ENCODE measurements around the gene ME2. TPM values are rescaled to one million over a fixed set of nuclear protein-coding genes. Genes with fewer than 3 reads are reported as not detected.
A peak's percentile ranks its signal among the peaks of the same experiment; 100 is the strongest.
"Not testable (repeated sequence)": the region's sequence is repeated elsewhere in the genome, so short reads cannot be mapped to it uniquely, and the experiment has no call there.

Gene ME2
- polyA plus RNA-seq (2012; ENCODE audit: insufficient read depth, insufficient read length), result 118 TPM

- DNase-seq (ENCODE audit: low read depth, low spot score), result peak; percentile 81
- H3K4me3 ChIP-seq (ENCODE audit: low read length), result peak within 1 kb of the TSS; percentile 62
Measured at GRCh38 chr18:50878345-50879301, at the start of gene ME2. ME2 (plus strand) TSS chr18:50879118; CDS start chr18:50895821, 16,703 bp downstream.

- no peak for DNase-seq (ENCODE audit: low read depth, low spot score)
- no peak overlapping the region for H3K4me3 ChIP-seq (ENCODE audit: low read length)
Measured at GRCh38 chr18:50829644-50830043, 49.3 kb upstream of the ME2 start.

GRCh38 chr18:50830544-50830943 lies 48.4 kb upstream of the ME2 start:
- H3K4me3 ChIP-seq (ENCODE audit: low read length), result no peak overlapping the region
- no peak for DNase-seq (ENCODE audit: low read depth, low spot score)

- H3K4me3 ChIP-seq (ENCODE audit: low read length), result no peak overlapping the region
- no peak for DNase-seq (ENCODE audit: low read depth, low spot score)
Measured at GRCh38 chr18:50832754-50833153, 46.2 kb upstream of the ME2 start.

- DNase-seq (ENCODE audit: low read depth, low spot score); H3K4me3 ChIP-seq (ENCODE audit: low read length): not testable (repeated sequence)
Measured at GRCh38 chr18:50833496-50833895, 45.4 kb upstream of the ME2 start.

GRCh38 chr18:50836521-50836957 lies 42.4 kb upstream of the ME2 start:
- no peak for DNase-seq (ENCODE audit: low read depth, low spot score)

GRCh38 chr18:50839341-50839740 lies 39.6 kb upstream of the ME2 start:
- H3K4me3 ChIP-seq (ENCODE audit: low read length), result no peak overlapping the region
- no peak for DNase-seq (ENCODE audit: low read depth, low spot score)

More at GRCh38 chr18:50836521-50836957, 42.4 kb upstream of the ME2 start:
- H3K4me3 ChIP-seq (ENCODE audit: low read length), result no peak overlapping the region

GRCh38 chr18:50839996-50840395 lies 38.9 kb upstream of the ME2 start:
- H3K4me3 ChIP-seq (ENCODE audit: low read length), result no peak overlapping the region
- DNase-seq (ENCODE audit: low read depth, low spot score), result no peak

GRCh38 chr18:50842846-50843245 lies 36.1 kb upstream of the ME2 start:
- no peak overlapping the region for H3K4me3 ChIP-seq (ENCODE audit: low read length)
- DNase-seq (ENCODE audit: low read depth, low spot score), result no peak

GRCh38 chr18:50844554-50844953 lies 34.4 kb upstream of the ME2 start:
- no peak for DNase-seq (ENCODE audit: low read depth, low spot score)
- H3K4me3 ChIP-seq (ENCODE audit: low read length), result no peak overlapping the region

- no peak for DNase-seq (ENCODE audit: low read depth, low spot score)
- H3K4me3 ChIP-seq (ENCODE audit: low read length), result no peak overlapping the region
Measured at GRCh38 chr18:50844960-50845359, 34.0 kb upstream of the ME2 start.

- no peak for DNase-seq (ENCODE audit: low read depth, low spot score)
- no peak overlapping the region for H3K4me3 ChIP-seq (ENCODE audit: low read length)
Measured at GRCh38 chr18:50847192-50847591, 31.7 kb upstream of the ME2 start.

- H3K4me3 ChIP-seq (ENCODE audit: low read length), result no peak overlapping the region
- DNase-seq (ENCODE audit: low read depth, low spot score), result no peak
Measured at GRCh38 chr18:50848061-50848551, 30.8 kb upstream of the ME2 start.

GRCh38 chr18:50848991-50849390 lies 29.9 kb upstream of the ME2 start:
- no peak overlapping the region for H3K4me3 ChIP-seq (ENCODE audit: low read length)
- no peak for DNase-seq (ENCODE audit: low read depth, low spot score)

- no peak for DNase-seq (ENCODE audit: low read depth, low spot score)
Measured at GRCh38 chr18:50849419-50849821, 29.5 kb upstream of the ME2 start.

GRCh38 chr18:50850307-50851065 lies 28.4 kb upstream of the ME2 start:
- no peak for DNase-seq (ENCODE audit: low read depth, low spot score)
- H3K4me3 ChIP-seq (ENCODE audit: low read length), result no peak overlapping the region

More at GRCh38 chr18:50849419-50849821, 29.5 kb upstream of the ME2 start:
- no peak overlapping the region for H3K4me3 ChIP-seq (ENCODE audit: low read length)

GRCh38 chr18:50853863-50854271 lies 25.1 kb upstream of the ME2 start:
- no peak overlapping the region for H3K4me3 ChIP-seq (ENCODE audit: low read length)
- DNase-seq (ENCODE audit: low read depth, low spot score), result no peak

- H3K4me3 ChIP-seq (ENCODE audit: low read length), result no peak overlapping the region
- DNase-seq (ENCODE audit: low read depth, low spot score), result no peak
Measured at GRCh38 chr18:50855976-50856757, 22.8 kb upstream of the ME2 start.

GRCh38 chr18:50857166-50857565 lies 21.8 kb upstream of the ME2 start:
- not testable (repeated sequence) for H3K4me3 ChIP-seq (ENCODE audit: low read length); DNase-seq (ENCODE audit: low read depth, low spot score)

All from Jurkat, Clone E6-1 (cell line).